ENCODE measurements around the gene BLMH.

- TF ChIP-seq ZNF274 (IDR thresholded peaks at IDR 0.05; ENCODE audit: borderline replicate concordance, low read depth, low read length) (no peak), TFAP4 (CRISPR knock-in tag; IDR thresholded peaks at IDR 0.05; ENCODE audit: borderline replicate concordance) (no peak)
Measured at GRCh38 chr17:30248786-30249185, 43.0 kb downstream of the BLMH start.

All from K562 (cell line).